K562 (cell line): ENCODE measurements around the gene DTHD1. TPM values are rescaled to one million over a fixed set of nuclear protein-coding genes. Genes with fewer than 3 reads are reported as not detected.

Experiments used
- ATAC-seq: fragments of 200-7000 bp; cut with Tn5 transposase; 3 replicates; pipeline ENCODE4 v1.9.1; 2020; ENCODE audit warnings: moderate library complexity
- BruUV-seq: library from RNA; stranded (reverse); fragments of 400-500 nt; replicated peaks from 2 replicates; lab custom pipeline; 2021; lab: Mats Ljungman, UMichigan
- CTCF ChIA-PET: fragments of 300-600 bp; formaldehyde crosslinking; extraction: SDS; loops from one replicate; lab custom pipeline; 2021; ENCODE audit warnings: low intra/inter-chr PET ratio; lab: Yijun Ruan, JAX
- POLR2A ChIA-PET: fragments of 300-600, 350-650 bp; sonication (Branson Sonifier 250); formaldehyde crosslinking; extraction: SDS; loops from one replicate; lab custom pipeline; 2021; ENCODE audit warnings: antibody characterized with exemption, inconsistent platforms; lab: Yijun Ruan, JAX
- DNase-seq, 4 experiments: peaks; one replicate each; pipeline versions ENCODE4 v3.0.0 to v3.0.0-alpha.2; 2011 to 2018; ENCODE audit warnings: low spot score in 3 of 4, mixed read lengths in 3 of 4; ENCODE audit errors: extremely low read depth in 1 of 4
- FAIRE-seq: peaks from 2 replicates; lab custom pipeline; 2011; peaks lifted over from hg19 to GRCh38; lab: Jason Lieb, UNC
- H2AFZ ChIP-seq: 2 replicates; pipeline ENCODE4 v1.6.0; 2011; ENCODE audit warnings: low read depth, low read length, control low read depth, inconsistent platforms
- H3K27ac ChIP-seq: fragments of 200-600 bp; 3 replicates; pipeline ENCODE4 v1.8.0; 2011; ENCODE audit warnings: low read depth, mild to moderate bottlenecking, control low read depth, inconsistent platforms, low read length, moderate library complexity, mixed read lengths; ENCODE audit errors: extremely low read depth
- H3K27me3 ChIP-seq, 2 experiments: fragments of 300-600 bp in 1 of 2; 2 replicates in 1 of 2; 3 replicates in 1 of 2; pipeline versions ENCODE4 v1.6.0 to v1.8.0; 2011; ENCODE audit warnings: inconsistent platforms in 2 of 2, low read length in 2 of 2, mild to moderate bottlenecking in 1 of 2, mixed read lengths in 1 of 2, moderate library complexity in 1 of 2; ENCODE audit not compliant: control insufficient read depth in 2 of 2, insufficient read depth in 2 of 2
- H3K36me3 ChIP-seq: fragments of 300-600 bp; 3 replicates; pipeline ENCODE4 v1.8.0; 2011; ENCODE audit warnings: mild to moderate bottlenecking, low read length, inconsistent platforms; ENCODE audit not compliant: control insufficient read depth, insufficient read depth
- H3K4me1 ChIP-seq, 2 experiments: fragments of 200-600 bp in 1 of 2; replicated peaks in 1 of 2; 2 replicates in 1 of 2; 3 replicates in 1 of 2; pipeline versions ENCODE4 v1.5.1 to v1.8.0; 2011; ENCODE audit warnings: inconsistent platforms in 2 of 2, low read length in 2 of 2, mild to moderate bottlenecking in 1 of 2, mixed read lengths in 1 of 2, moderate library complexity in 1 of 2; ENCODE audit not compliant: control insufficient read depth in 2 of 2, insufficient read depth in 2 of 2
- H3K4me2 ChIP-seq: 2 replicates; pipeline ENCODE4 v1.6.1; 2011; ENCODE audit warnings: low read length, control low read depth, inconsistent platforms, mixed read lengths; ENCODE audit not compliant: insufficient read depth
- H3K4me3 ChIP-seq: fragments of 200-600 bp; sonication (generic), shearing (Covaris generic); 2 replicates; pipeline ENCODE4 v1.5.1; 2016; ENCODE audit warnings: control low read depth, inconsistent platforms
- H3K79me2 ChIP-seq: fragments of 200-600 bp; 3 replicates; pipeline ENCODE4 v1.8.0; 2011; ENCODE audit warnings: low read length, inconsistent platforms; ENCODE audit not compliant: control insufficient read depth, insufficient read depth
- H3K9ac ChIP-seq, 2 experiments: 2 replicates each; pipeline versions ENCODE4 v1.6.0 to v1.6.1; 2011; ENCODE audit warnings: low read depth in 2 of 2, low read length in 2 of 2, control low read depth in 1 of 2, inconsistent platforms in 1 of 2, mild to moderate bottlenecking in 1 of 2, mixed read lengths in 1 of 2; ENCODE audit not compliant: insufficient read depth in 1 of 2
- H3K9me1 ChIP-seq: one replicate; pipeline ENCODE4 v1.6.0; 2011; ENCODE audit warnings: inconsistent platforms, mild to moderate bottlenecking, low read length, moderate library complexity; ENCODE audit not compliant: control insufficient read depth, insufficient read depth
- H3K9me3 ChIP-seq: replicated peaks from 2 replicates; pipeline ENCODE4 v1.5.1; 2011; ENCODE audit warnings: low read depth, low read length, inconsistent platforms; ENCODE audit not compliant: control insufficient read depth, insufficient read depth
- H4K20me1 ChIP-seq: replicated peaks from 2 replicates; pipeline ENCODE4 v1.6.1; 2011; ENCODE audit warnings: low read length, inconsistent platforms, mixed read lengths; ENCODE audit not compliant: control insufficient read depth, insufficient read depth
- BRF1 ChIP-seq: IDR thresholded peaks from 3 replicates; pipeline ENCODE4 v1.6.1; 2011; ENCODE audit warnings: borderline replicate concordance, mild to moderate bottlenecking; ENCODE audit not compliant: insufficient read length; ENCODE audit errors: extremely low read depth
- ETV1 ChIP-seq: fragments of 450-650 bp; conservative IDR thresholded peaks from 2 replicates; pipeline ENCODE4 v1.6.1; 2016; ENCODE audit warnings: missing genetic modification characterization, control low read depth, low read depth, missing compliant biosample characterization
- LARP7 ChIP-seq: fragments of 450-650 bp; IDR thresholded peaks from 2 replicates; pipeline ENCODE4 v1.6.1; 2016
- MEF2D ChIP-seq: conservative IDR thresholded peaks from 2 replicates; pipeline ENCODE4 v1.6.1; 2016; ENCODE audit warnings: low read depth, missing genetic modification characterization, missing compliant biosample characterization
- MTA3 ChIP-seq: fragments of 450-650 bp; formaldehyde crosslinking; IDR thresholded peaks from 2 replicates; pipeline ENCODE4 v1.6.1; 2017; ENCODE audit warnings: mild to moderate bottlenecking, borderline replicate concordance
- PHF20 ChIP-seq: fragments of 450-650 bp; IDR thresholded peaks from 2 replicates; pipeline ENCODE4 v1.6.1; 2018; ENCODE audit not compliant: partially characterized antibody
- PML ChIP-seq: IDR thresholded peaks from 2 replicates; pipeline ENCODE4 v1.6.1; 2012; ENCODE audit warnings: low read length, inconsistent platforms
- TCF3 ChIP-seq: sonication (generic); formaldehyde crosslinking; IDR thresholded peaks from 2 replicates; pipeline ENCODE4 v1.4.0; 2020; ENCODE audit warnings: mild to moderate bottlenecking, missing genetic modification reagents
- ZFP36 ChIP-seq: fragments of 150-350 bp; IDR thresholded peaks from 2 replicates; pipeline ENCODE4 v1.6.1; 2018; ENCODE audit warnings: low read length, low read depth; ENCODE audit not compliant: partially characterized antibody
- ZNF232 ChIP-seq: sonication (generic); formaldehyde crosslinking; IDR thresholded peaks from 2 replicates; pipeline ENCODE4 v1.8.0; 2022; ENCODE audit warnings: mild to moderate bottlenecking, missing genetic modification reagents
- ZNF3 ChIP-seq: fragments of 250-450 bp; sonication (Bioruptor Pico); IDR thresholded peaks from 2 replicates; pipeline ENCODE4 v1.5.0; 2021; ENCODE audit warnings: mild to moderate bottlenecking, moderate library complexity
- ZNF507 ChIP-seq: conservative IDR thresholded peaks from 2 replicates; pipeline ENCODE4 v1.6.1; 2017; ENCODE audit warnings: missing genetic modification characterization, missing compliant biosample characterization
- ZNF699 ChIP-seq: fragments of 250-450 bp; sonication (Bioruptor Pico); IDR thresholded peaks from 2 replicates; pipeline ENCODE4 v1.8.0; 2021; ENCODE audit warnings: mild to moderate bottlenecking, moderate library complexity; ENCODE audit not compliant: insufficient replicate concordance
- ZNF76 ChIP-seq: fragments of 250-450 bp; sonication (Bioruptor Pico); IDR thresholded peaks from 2 replicates; pipeline ENCODE4 v1.4.0; 2020; ENCODE audit warnings: mild to moderate bottlenecking, moderate library complexity, borderline replicate concordance
- WGBS: fragments of 100-300 bp; shearing (Covaris generic); methylation state at CpG from one replicate; pipeline ENCODE4 v1.1.6; 2016; ENCODE audit warnings: low coverage, mixed read lengths; ENCODE audit not compliant: insufficient coverage; ENCODE audit errors: missing lambda C conversion rate; 5-methylcytosine and 5-hydroxymethylcytosine counted together
- in situ Hi-C: fragments of 300-500 bp; cut with MboI; formaldehyde crosslinking; loops from 4 replicates; pipeline ENCODE4 v1.15.0; 2018; ENCODE audit warnings: inconsistent platforms, mixed read lengths
- intact Hi-C: fragments of 100-400 bp; cut with micrococcal nuclease; formaldehyde crosslinking; loops from 2 replicates; pipeline ENCODE4 v1.14.2; 2022
- polyA plus RNA-seq, 8 experiments: library from polyadenylated mRNA; depleted of rRNA in 4 of 8; stranded (reverse) in 5 of 8; unstranded in 3 of 8; fragments of >200 nt; fragmentation: Nextera tagmentation in 2 of 8; fragmentation: Illumina TruSeq in 1 of 8; extraction: Ambion mirVana in 2 of 8; extraction: Trizol in 1 of 8; gene quantifications; 2 replicates each; pipeline versions ENCODE4 v1.2.1 to v1.2.3, GENCODE V29; 2011 to 2014; ENCODE audit warnings: inconsistent platforms in 1 of 8, missing spikeins in 1 of 8
- total RNA-seq, 7 experiments: library from RNA; depleted of rRNA in 6 of 7; stranded (reverse); fragments of >200 nt in 6 of 7; fragmentation: Illumina TruSeq in 2 of 7; extraction: Trizol in 2 of 7; gene quantifications; 2 replicates each; pipeline versions ENCODE4 v1.2.1 to v1.2.3, GENCODE V29; 2011 to 2021; ENCODE audit warnings: low replicate concordance in 1 of 7
- TF ChIP-seq, protein P1 (sequence below): fragments of 250-450 bp; sonication (Bioruptor Pico); IDR thresholded peaks from 2 replicates; pipeline ENCODE4 v1.4.0; 2020
- TF ChIP-seq, protein P2 (sequence below): sonication (generic); formaldehyde crosslinking; IDR thresholded peaks from 2 replicates; pipeline ENCODE4 v1.8.0; 2022; ENCODE audit warnings: mild to moderate bottlenecking, missing genetic modification reagents

Gene DTHD1
- total and polyA plus RNA-seq, 9 of the 15 experiments (the other 6 are each of a cell fraction or from before 2014, with no cell fraction given): not detected

DNA sequence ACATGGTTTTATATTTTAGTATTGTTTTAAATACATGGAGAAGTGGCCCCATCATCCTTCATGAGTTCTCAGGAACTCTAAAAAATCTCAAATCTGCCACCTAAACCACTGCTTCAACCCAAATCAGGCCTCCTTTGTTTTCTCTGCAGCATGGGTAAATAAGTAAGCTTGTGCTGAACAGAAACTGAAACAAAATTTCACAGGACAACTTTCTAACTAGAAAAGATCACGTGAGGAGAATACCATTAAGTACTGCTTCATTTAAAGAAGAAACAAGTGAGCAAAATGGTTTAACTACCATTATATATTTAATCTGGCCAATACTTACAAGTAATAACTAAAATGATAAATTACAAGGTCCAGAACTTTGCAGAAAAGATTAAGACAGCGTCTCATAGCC lies 39.6 kb upstream of the DTHD1 start:
- POLR2A ChIA-PET: no interaction called here
- ATAC-seq: no peak
- BruUV-seq: no TSS peak
- no peaks in the 10 kb centered on the region for H4K20me1 ChIP-seq
- no peak overlapping the region for H3K9ac ChIP-seq
- intact Hi-C loops: no loop called here
- H3K9me3 ChIP-seq: no peaks in the 10 kb centered on the region
- H3K79me2 ChIP-seq: no peaks in the 10 kb centered on the region
- no peak for FAIRE-seq
- 0% methylated on average over 2 of the region's 2 CpGs for WGBS
- peaks cover 0 to 9% of the 10 kb centered on the region in 2 experiments; a peak in 1 of 5 replicates for H3K4me1 ChIP-seq
- in situ Hi-C loops: no loop called here
- DNase-seq: no peak
- H3K27me3 ChIP-seq: no peaks in the 10 kb centered on the region
- H3K4me2 ChIP-seq: no peak overlapping the region
- H2AFZ ChIP-seq: no peak overlapping the region
- H3K9me1 ChIP-seq: no peaks in the 10 kb centered on the region
- no peak for TF ChIP-seq LARP7
- no peak for TF ChIP-seq BRF1
- no peak for TF ChIP-seq ZNF699 (CRISPR knock-in tag)
- TF ChIP-seq ZNF76: no peak
- TF ChIP-seq ZFP36: no peak
- TF ChIP-seq MTA3: no peak
- no peak for TF ChIP-seq ZNF507
- TF ChIP-seq TCF3 (CRISPR knock-in tag): no peak
- no peak for TF ChIP-seq PML
- TF ChIP-seq, protein P1, sequence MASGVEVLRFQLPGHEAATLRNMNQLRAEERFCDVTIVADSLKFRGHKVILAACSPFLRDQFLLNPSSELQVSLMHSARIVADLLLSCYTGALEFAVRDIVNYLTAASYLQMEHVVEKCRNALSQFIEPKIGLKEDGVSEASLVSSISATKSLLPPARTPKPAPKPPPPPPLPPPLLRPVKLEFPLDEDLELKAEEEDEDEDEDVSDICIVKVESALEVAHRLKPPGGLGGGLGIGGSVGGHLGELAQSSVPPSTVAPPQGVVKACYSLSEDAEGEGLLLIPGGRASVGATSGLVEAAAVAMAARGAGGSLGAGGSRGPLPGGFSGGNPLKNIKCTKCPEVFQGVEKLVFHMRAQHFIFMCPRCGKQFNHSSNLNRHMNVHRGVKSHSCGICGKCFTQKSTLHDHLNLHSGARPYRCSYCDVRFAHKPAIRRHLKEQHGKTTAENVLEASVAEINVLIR (CRISPR knock-in tag): no peak
- no peak for TF ChIP-seq ZNF232 (CRISPR knock-in tag)
- TF ChIP-seq MEF2D (tag): no peak
- no peak for TF ChIP-seq PHF20
- TF ChIP-seq, protein P2, sequence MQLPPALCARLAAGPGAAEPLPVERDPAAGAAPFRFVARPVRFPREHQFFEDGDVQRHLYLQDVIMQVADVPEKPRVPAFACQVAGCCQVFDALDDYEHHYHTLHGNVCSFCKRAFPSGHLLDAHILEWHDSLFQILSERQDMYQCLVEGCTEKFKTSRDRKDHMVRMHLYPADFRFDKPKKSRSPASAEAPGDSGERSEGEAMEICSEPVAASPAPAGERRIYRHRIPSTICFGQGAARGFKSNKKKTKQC (CRISPR knock-in tag): no peak
- TF ChIP-seq ETV1: no peak
- no peak for TF ChIP-seq ZNF3 (CRISPR knock-in tag)
- H3K36me3 ChIP-seq: no peaks in the 10 kb centered on the region
- CTCF ChIA-PET: no interaction called here
- H3K4me3 ChIP-seq: no peak overlapping the region
- H3K27ac ChIP-seq: no peak overlapping the region
